PC-3 (cell line): ENCODE data around the gene ABCG1. TPM values are rescaled to one million over a fixed set of nuclear protein-coding genes. Genes with fewer than 3 reads are reported as not detected.

Experiments
- ATAC-seq: fragments of 200-7000 bp; cut with Tn5 transposase; 2 replicates; pipeline ENCODE4 v1.9.1; 2020; ENCODE audit warnings: mild to moderate bottlenecking, moderate library complexity
- BruUV-seq: library from RNA; stranded (reverse); fragments of 400-500 nt; replicated peaks from 2 replicates; lab custom pipeline; 2021; lab: Mats Ljungman, UMichigan
- CTCF ChIA-PET: fragments of 300-600 bp; sonication (Branson Sonifier 250); formaldehyde crosslinking; loops from one replicate; lab custom pipeline; 2022; ENCODE audit warnings: antibody characterized with exemption; lab: Charles Lee
- POLR2A ChIA-PET: fragments of 300-600 bp; sonication (Branson Sonifier 250); formaldehyde crosslinking; loops from one replicate; lab custom pipeline; 2022; ENCODE audit warnings: antibody characterized with exemption; ENCODE audit not compliant: unreplicated experiment; lab: Charles Lee
- DNase-seq: peaks from one replicate; pipeline ENCODE4 v3.0.0-alpha.2; 2015
- H2AFZ ChIP-seq: fragments of 300-600 bp; sonication (generic); 2 replicates; pipeline ENCODE4 v1.6.0; 2016; ENCODE audit warnings: antibody characterized with exemption, low read length
- H3F3A ChIP-seq: fragments of 300-600 bp; sonication (generic); one replicate; pipeline ENCODE4 v1.6.0; 2017; ENCODE audit warnings: antibody characterized with exemption, low read length, control low read depth, mild to moderate bottlenecking; ENCODE audit not compliant: unreplicated experiment
- H3K27ac ChIP-seq: fragments of 300-600 bp; sonication (generic); 2 replicates; pipeline ENCODE4 v1.5.1; 2016; ENCODE audit warnings: mild to moderate bottlenecking, low read length
- H3K27me3 ChIP-seq: fragments of 300-600 bp; sonication (generic); 2 replicates; pipeline ENCODE4 v1.6.1; 2016; ENCODE audit warnings: low read length, mixed read lengths
- H3K36me3 ChIP-seq: fragments of 300-600 bp; sonication (generic); 2 replicates; pipeline ENCODE4 v1.6.1; 2016; ENCODE audit warnings: low read depth, mixed run types, low read length, mixed read lengths
- H3K4me1 ChIP-seq: fragments of 300-600 bp; sonication (generic); 2 replicates; pipeline ENCODE4 v1.5.1; 2016; ENCODE audit warnings: low read length; ENCODE audit not compliant: insufficient read depth
- H3K4me2 ChIP-seq: fragments of 300-600 bp; sonication (generic); 2 replicates; pipeline ENCODE4 v1.6.0; 2016; ENCODE audit warnings: low read length
- H3K4me3 ChIP-seq: fragments of 300-600 bp; sonication (generic); 2 replicates; pipeline ENCODE4 v1.5.1; 2016; ENCODE audit warnings: mild to moderate bottlenecking, low read length, mixed read lengths
- H3K79me2 ChIP-seq: fragments of 300-600 bp; sonication (generic); 2 replicates; pipeline ENCODE4 v1.6.1; 2017; ENCODE audit warnings: low read length, mixed read lengths
- H3K9ac ChIP-seq: fragments of 300-600 bp; sonication (generic); 2 replicates; pipeline ENCODE4 v1.6.0; 2016; ENCODE audit warnings: mild to moderate bottlenecking, low read length
- H3K9me2 ChIP-seq: fragments of 300-600 bp; sonication (generic); replicated peaks from 2 replicates; pipeline ENCODE4 v1.6.1; 2016; ENCODE audit warnings: mixed run types, low read length, mixed read lengths
- H3K9me3 ChIP-seq: fragments of 300-600 bp; sonication (generic); 2 replicates; pipeline ENCODE4 v1.6.1; 2016; ENCODE audit warnings: low read length, mixed read lengths
- H4K20me1 ChIP-seq: fragments of 300-600 bp; sonication (generic); 2 replicates; pipeline ENCODE4 v1.6.1; 2016; ENCODE audit warnings: low read length, mixed read lengths
- CTCF ChIP-seq: fragments of 300-600 bp; sonication (generic); conservative IDR thresholded peaks from 2 replicates; pipeline ENCODE4 v1.5.1; 2017; ENCODE audit warnings: antibody characterized with exemption, low read depth, mild to moderate bottlenecking, low read length
- EZH2 ChIP-seq: fragments of 300-600 bp; sonication (generic); IDR thresholded peaks from one replicate; pipeline ENCODE4 v1.6.1; 2017; ENCODE audit warnings: antibody characterized with exemption, mild to moderate bottlenecking, low read length; ENCODE audit not compliant: unreplicated experiment
- EZH2phosphoT487 ChIP-seq: fragments of 300-600 bp; sonication (generic); IDR thresholded peaks from 2 replicates; pipeline ENCODE4 v1.6.1; 2018; ENCODE audit warnings: mild to moderate bottlenecking, antibody characterized with exemption, low read length, borderline replicate concordance
- intact Hi-C: fragments of 100-400 bp; cut with micrococcal nuclease; formaldehyde crosslinking; loops from 2 replicates; pipeline ENCODE4 v1.9.0; 2023
- total RNA-seq: library from RNA; depleted of rRNA; stranded (reverse); fragments of >200 nt; gene quantifications from 2 replicates; pipeline ENCODE4 v1.2.3, GENCODE V29; 2014

ABCG1 gene
- total RNA-seq, 1 experiment from 2014 or later = 0.66 TPM

- Histone ChIP-seq H3K27ac (no peak overlapping the region), H3K4me1 (peaks cover 10% of the 10 kb centered on the region), H3K4me3 (no peak overlapping the region), H3K36me3 (no peaks in the 10 kb centered on the region), H3K4me2 (no peak overlapping the region), H4K20me1 (no peaks in the 10 kb centered on the region), H3K79me2 (no peaks in the 10 kb centered on the region), H3F3A (no peaks in the 10 kb centered on the region), H3K9ac (no peak overlapping the region), H2AFZ (no peak overlapping the region), H3K27me3 (no peaks in the 10 kb centered on the region), H3K9me2 (no peaks in the 10 kb centered on the region), H3K9me3 (no peaks in the 10 kb centered on the region)
- no TSS peak for BruUV-seq
- DNase-seq = no peak
- ChIA-PET POLR2A (no interaction called here), CTCF (no interaction called here)
- no peak for TF ChIP-seq CTCF
- no peak for TF ChIP-seq EZH2
- TF ChIP-seq EZH2phosphoT487 = no peak
- ATAC-seq = no peak
- intact Hi-C loops = no loop called here
These were observed 6.1 kb downstream of the ABCG1 start for GRCh38 chr21:42225042-42225441.

GRCh38 chr21:42225571-42226155 is 6.7 kb downstream of the ABCG1 start:
- ATAC-seq = no peak
- CTCF ChIA-PET = interaction anchor here (0.6 kb wide), 1 partner anchor 627 kb away, joined by 5 read pairs; no protein-coding TSS in a partner anchor
- H3K36me3 ChIP-seq = no peaks in the 10 kb centered on the region
- H4K20me1 ChIP-seq = no peaks in the 10 kb centered on the region
- TF ChIP-seq EZH2 (no peak), CTCF (no peak), EZH2phosphoT487 (no peak)
- no peaks in the 10 kb centered on the region for H3K79me2 ChIP-seq
- no peak overlapping the region for H3K9ac ChIP-seq
- no peak overlapping the region for H3K27ac ChIP-seq
- no peak overlapping the region for H3K4me2 ChIP-seq
- DNase-seq = no peak
- H2AFZ ChIP-seq = no peak overlapping the region
- POLR2A ChIA-PET = no interaction called here
- H3K4me1 ChIP-seq = peaks cover 10% of the 10 kb centered on the region
- H3F3A ChIP-seq = no peaks in the 10 kb centered on the region
- H3K9me3 ChIP-seq = no peaks in the 10 kb centered on the region
- intact Hi-C loops = no loop called here
- no TSS peak for BruUV-seq
- H3K9me2 ChIP-seq = no peaks in the 10 kb centered on the region
- no peak overlapping the region for H3K4me3 ChIP-seq
- no peaks in the 10 kb centered on the region for H3K27me3 ChIP-seq

- Histone ChIP-seq H3K9ac (no peak overlapping the region), H3K36me3 (no peaks in the 10 kb centered on the region), H3K9me3 (no peaks in the 10 kb centered on the region), H3K9me2 (no peaks in the 10 kb centered on the region), H3K4me3 (no peak overlapping the region), H4K20me1 (no peaks in the 10 kb centered on the region), H2AFZ (no peak overlapping the region), H3F3A (no peaks in the 10 kb centered on the region), H3K27me3 (no peaks in the 10 kb centered on the region), H3K27ac (no peak overlapping the region), H3K4me1 (peaks cover 10% of the 10 kb centered on the region), H3K4me2 (no peak overlapping the region), H3K79me2 (no peaks in the 10 kb centered on the region)
- ChIA-PET POLR2A (no interaction called here), CTCF (no interaction called here)
- TF ChIP-seq EZH2phosphoT487 (no peak), EZH2 (no peak), CTCF (no peak)
- intact Hi-C loops = no loop called here
- BruUV-seq = no TSS peak
- ATAC-seq = no peak
- no peak for DNase-seq
These were observed 7.7 kb downstream of the ABCG1 start for GRCh38 chr21:42226626-42227025.
